HG03095 (cell line): ENCODE results near the gene SEC14L1.
"Not testable (repeated sequence)": the region's sequence is repeated elsewhere in the genome, so short reads cannot be mapped to it uniquely, and the experiment has no call there.

Experiments used
- ATAC-seq: cut with Tn5 transposase; IDR thresholded peaks from one replicate; pipeline ENCODE4 v1.9.1; 2021; ENCODE audit warnings: moderate library complexity; ENCODE audit not compliant: unreplicated experiment

Gene SEC14L1

DNA sequence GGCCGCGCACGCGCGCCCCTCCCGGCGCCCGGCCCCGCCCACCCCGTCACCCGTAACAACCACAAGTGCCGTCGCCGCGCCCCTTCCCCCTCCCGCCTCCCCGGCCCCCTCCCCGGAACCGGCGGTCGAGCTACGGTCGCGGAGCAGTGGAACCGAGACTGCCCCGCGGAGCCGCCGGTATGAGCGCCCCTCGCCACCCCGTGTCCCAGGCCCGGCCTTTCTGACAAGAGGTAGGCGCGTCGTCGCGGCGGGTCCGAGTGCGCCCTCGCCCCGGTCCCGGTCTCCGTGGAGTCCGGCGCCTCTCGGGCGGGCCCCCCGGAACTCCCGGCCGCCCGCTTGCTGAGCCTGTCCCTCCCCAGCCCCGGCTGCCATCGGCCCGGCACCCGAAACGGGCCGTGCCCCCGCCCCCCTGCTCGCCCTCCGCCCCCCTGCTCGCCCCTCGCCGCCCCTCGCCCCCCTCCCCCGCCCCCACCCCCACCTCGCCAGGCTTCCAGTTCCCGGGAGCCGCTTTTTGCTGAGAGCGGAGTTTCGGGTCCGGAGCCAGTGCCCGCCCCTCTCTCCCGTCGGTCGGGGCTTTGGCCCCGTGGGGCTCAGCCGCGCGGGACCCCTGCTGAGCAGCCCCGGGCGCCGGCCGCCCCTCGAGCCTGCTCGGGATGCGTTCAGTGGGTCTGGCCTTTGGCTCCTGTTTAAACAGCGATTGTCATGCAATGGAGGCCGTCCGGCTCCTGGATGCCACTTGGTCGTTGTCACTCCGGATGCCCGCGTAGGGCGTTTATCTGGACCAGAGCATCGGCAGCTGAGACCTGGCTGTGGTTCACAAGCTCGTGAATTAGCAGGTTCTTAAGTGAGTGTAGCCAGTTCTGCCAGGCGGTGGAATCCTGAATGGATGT, at the start of gene SEC14L1:
Gene SEC14L1, plus strand, starts transcription at position 92 of the 890 bp plus-strand sequence. CDS start 2,628 bp downstream, outside the sequence.
- ATAC-seq = peak; percentile 22

DNA sequence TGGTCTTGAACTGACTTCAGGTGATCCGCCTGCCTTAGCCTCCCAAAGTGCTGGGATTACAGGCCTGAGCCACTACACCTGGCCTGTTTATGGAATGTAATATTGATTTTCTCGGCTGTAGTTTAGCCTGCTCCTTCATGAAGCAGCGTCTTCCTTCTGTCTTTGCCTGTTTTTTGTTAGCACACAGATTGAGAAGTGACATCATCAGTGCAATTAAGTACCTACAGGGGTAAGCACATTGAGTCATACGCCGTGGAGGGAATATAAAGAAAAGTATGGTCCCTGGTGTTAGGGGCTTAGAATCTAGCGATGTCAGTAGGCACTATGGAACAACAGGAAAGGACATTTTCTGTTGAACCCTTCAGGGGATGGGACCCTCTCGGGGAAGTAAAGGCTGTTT, 48.7 kb upstream of the SEC14L1 start:
- ATAC-seq = no peak

- ATAC-seq = no peak
Measured at GRCh38 chr17:77095461-77095860, 45.3 kb upstream of the SEC14L1 start.

GRCh38 chr17:77096570-77097214, 44.1 kb upstream of the SEC14L1 start:
- ATAC-seq = no peak

DNA sequence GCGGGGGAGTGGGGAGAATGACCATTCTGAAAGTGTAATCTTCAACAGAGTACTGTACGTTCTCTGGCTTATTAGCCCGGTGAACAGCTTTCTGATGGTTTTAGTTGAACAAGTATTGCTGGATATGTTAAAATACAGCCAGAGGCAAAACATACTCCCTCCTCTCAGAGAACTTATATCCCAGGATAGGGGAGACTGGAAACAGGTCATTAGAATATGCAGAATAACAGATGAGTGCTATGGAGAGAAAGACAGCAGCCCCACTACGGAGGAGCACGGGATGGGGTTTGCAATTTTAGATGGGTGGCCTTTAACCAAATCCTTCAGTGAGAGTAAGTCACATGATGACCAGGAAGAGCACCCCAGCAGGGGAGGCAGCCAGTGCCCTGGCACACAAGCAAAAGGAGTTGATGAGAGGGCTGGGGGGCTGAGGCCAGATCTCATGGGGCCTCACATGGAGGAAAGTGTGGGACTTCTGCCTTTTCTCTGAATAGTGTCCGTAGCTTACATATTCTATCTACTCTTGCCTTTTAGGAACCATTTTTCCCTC, 43.1 kb upstream of the SEC14L1 start:
- ATAC-seq = no peak

DNA sequence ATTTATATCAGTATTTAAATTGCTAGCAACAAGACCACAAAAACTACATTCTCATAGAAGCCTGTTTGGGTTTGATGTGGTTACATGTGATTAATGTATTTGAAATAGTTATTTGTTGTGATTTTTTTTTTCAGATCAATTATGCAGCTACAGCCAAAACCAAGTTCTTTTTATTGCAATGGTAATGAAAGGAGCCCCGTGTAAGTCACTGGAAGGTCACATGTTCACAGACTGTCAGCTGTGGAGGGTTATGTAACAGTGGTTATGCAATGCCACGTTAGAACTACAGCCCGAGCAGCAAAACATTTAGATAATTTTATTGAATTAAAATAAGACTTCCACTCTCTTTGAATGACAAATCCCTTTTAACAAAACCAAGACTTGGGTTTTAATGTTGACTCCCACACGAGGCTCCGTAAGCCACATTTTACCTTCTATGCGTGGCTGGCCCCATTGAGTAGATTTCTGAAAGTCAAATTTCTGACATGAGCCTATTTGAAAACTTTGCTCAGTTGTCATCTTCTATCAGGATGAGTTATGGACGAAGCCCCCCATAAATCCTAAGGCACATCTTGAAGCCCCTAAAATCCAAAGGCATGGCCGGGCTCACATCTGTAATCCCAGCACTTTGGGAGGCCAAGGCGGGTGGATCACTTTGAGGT, 41.8 kb upstream of the SEC14L1 start:
- ATAC-seq = no peak

DNA sequence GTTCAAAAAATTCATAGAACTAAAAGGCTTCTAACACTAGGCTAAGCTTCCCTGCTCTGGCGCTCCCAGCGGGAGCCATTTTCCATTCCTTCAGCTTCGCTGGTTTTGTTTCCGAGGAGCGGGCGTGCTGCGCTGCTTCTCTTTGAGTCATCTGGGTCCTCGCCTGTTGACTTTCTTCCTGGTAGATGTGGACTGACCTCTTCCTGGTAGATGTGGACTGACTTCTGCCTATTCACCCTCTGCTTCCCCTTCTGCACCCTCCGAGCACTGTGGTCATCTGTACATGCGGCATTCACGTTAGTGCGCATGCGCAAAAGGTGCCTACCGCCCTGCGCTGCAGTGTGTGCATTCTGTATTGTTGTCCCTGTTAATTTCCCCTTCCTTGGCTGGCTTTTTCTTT, 40.8 kb upstream of the SEC14L1 start:
- ATAC-seq = no peak

DNA sequence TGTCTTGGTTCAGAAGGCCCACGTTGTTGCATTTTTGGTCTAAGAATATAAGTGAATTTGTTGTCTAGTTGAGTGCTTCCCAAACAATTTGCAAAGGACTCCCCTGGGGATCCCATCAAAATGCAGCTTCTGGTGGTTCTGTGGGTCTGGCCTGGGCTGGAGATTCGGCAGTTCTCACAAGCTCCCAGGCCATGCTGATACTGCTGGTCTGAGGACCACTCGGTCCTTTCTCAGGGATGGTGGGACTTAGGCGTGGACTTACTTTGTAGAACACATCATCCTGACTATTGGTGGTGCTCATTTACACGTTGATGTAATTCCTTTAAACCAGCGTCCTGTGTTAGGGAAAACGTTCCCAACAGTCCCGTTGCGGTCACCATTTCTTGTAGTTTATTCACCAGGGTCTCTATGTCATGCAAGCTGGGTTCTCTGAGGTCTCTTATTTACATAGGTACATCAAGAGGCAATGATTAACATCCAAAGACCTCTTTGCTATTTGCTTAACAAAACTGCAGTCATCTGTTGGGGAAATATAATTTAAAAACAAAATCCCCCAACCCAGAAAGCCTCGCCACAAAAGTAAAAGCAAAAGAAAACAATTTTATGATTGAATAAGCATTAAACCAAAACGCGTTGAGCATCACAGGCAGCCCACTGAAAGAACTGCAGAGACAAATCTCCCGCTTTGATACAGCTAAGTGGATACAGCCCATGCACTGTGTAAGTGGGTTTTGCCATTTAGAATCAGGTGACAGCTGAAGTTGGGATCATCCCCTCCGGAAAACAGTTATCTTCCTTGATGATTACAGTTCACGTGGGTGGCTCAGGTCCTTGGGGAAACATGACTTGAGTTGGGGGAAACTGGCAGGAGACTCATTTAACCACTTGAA, 39.0 kb upstream of the SEC14L1 start:
- ATAC-seq = no peak

DNA sequence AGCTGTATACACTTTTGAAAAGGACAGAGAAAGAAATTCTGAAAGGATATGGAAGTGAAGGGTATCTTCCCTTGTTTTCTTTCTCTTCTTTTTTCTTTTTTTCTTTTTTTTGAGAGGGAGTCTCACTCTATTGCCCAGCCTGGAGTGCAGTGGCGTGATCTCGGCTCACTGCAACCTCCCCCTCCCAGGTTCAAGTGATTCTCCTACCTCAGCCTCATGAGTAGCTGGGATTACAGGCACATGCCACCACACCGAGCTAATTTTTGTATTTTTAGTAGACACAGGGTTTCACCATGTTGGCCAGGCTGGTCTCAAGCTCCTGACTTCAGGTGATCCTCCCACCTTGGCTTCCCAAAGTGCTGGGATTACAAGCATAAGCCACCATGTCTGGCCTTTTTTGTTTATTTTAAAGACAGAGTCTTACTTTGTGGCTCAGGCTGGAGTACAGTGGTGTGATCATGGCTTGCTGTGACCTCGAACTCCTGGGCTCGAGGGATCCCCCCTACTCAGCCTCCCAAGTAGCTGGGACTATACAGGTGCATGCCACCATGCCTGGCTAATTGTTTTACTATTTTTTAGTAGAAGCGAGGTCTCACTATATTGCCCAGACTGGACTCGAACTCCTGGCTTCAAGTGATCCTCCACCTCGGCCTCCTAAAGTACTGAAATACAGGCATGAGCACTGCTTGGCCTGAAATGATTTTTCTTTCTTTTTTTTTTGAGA, 38.2 kb upstream of the SEC14L1 start:
- not testable (repeated sequence) for ATAC-seq

- ATAC-seq = no peak
Measured at GRCh38 chr17:77105706-77106105, 35.1 kb upstream of the SEC14L1 start.

DNA sequence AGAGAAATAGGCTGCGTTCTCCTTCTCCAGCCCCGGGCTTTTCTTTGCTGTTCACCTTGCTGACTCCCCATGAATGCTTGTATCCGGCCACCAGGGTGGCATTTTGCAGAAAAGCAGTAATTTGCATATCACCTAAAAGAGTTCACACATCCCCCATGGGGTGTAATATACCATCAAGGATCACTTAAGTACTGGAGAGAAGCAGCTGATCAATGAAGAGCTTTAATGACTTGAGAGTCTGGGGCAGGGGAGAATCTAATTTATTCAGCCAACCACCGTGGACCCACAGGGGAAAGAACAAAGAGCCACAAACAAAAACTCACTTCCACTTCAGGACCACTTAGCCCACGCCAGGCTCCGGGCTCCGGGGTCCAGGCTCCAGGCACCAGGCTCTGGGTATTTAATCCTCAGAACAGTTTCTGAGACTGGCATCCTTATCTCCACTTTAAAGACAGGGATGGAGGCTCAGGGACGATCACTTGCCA, 33.9 kb upstream of the SEC14L1 start:
- ATAC-seq = no peak

DNA sequence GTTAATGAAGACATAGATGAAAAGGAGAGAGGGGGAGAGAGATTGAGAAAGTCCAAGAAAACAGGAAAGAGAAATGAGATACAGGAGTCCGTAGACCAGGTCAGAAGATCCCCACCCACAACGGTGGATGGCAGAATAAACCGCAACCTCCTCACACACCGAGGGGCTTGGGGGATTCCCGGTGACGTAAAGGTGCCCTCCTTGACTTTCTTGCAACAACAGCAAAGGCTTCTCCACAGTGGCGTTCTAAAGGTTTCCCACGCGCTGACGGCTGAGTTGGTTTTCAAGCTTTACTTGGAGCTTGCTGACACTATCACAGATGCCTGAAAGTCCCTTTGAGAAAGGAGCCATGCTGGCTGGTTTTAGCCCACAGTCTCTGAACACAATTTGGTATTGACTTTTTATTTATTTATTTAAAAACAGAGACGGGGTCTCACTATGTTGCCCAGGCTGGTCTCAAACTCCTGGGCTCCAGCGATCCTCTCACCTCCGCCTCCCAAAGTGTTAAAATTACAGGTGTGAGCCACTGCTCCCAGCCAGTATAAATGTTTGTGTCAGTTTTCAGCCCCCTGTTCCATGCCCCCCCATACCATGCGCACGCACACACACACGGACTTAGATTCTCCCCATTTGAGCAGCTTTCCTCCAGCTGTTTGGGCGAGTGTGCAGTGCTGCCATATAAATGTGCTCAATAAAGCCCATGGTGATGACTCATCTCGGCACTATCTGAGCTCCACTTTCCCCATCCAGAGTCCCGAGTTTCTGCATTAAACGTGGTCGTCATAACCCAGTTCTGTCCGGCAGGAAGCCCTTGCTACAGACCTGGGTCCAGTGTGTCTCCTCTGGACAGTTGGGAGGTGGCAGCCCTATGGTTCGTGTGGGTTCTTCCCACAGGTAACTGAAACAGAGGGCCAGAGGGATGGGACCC, 33.0 kb upstream of the SEC14L1 start:
- no peak for ATAC-seq

DNA sequence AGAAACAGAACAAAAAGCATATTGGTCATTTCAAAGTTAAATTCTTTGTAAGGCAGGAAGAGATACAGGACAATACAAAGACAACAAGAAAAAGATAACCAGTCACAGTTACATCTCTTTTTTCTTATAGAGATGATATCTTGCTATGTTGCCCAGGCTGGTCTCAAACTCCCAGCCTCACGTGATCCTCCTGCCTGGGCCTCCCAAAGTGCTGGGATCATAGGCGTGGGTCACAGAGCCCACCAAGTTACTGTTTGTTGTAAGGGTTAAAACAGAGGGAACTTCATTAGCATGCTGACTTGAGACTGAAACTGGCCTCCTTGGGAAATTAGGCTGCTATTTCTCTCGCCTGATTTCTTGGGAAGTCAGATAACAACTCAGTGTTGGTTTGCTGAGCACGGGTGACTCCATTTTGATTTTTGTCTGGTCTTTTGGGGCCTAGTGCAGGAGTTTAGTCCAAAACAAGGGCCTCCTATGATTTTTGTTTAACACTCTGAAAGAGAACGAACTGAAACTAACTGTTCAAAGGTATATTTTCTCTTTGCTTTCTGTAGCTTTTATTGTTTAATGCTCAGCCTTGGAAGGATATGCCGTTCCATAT, 31.5 kb upstream of the SEC14L1 start:
- no peak for ATAC-seq

DNA sequence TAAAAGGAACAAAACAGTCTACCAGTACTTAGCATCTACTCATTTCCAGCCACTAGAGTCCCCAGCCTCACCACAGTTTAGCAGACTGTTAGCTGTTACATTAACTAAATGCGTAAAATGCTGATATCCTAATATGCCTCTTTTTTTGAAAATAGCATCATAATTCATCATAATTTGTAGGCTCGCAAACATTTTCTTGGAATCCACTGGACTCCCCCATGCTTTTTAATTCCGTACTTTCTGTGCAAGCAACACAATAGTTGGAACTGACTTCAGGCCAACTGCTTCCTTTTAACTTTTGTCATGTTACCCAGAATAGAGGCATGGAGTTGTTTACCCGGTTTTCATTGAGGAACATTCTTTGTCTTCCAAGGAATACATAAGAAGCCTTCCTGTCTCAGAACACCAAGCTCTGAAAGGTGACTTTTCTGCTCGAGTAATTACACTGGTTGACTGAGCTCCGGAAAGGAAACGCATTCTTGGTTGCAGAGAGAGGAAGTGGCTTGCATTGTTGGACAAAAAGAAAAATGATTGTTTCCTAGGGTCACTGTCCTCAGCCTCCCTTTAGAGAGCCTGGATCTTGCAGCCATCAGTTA, 30.9 kb upstream of the SEC14L1 start:
- ATAC-seq = no peak

DNA sequence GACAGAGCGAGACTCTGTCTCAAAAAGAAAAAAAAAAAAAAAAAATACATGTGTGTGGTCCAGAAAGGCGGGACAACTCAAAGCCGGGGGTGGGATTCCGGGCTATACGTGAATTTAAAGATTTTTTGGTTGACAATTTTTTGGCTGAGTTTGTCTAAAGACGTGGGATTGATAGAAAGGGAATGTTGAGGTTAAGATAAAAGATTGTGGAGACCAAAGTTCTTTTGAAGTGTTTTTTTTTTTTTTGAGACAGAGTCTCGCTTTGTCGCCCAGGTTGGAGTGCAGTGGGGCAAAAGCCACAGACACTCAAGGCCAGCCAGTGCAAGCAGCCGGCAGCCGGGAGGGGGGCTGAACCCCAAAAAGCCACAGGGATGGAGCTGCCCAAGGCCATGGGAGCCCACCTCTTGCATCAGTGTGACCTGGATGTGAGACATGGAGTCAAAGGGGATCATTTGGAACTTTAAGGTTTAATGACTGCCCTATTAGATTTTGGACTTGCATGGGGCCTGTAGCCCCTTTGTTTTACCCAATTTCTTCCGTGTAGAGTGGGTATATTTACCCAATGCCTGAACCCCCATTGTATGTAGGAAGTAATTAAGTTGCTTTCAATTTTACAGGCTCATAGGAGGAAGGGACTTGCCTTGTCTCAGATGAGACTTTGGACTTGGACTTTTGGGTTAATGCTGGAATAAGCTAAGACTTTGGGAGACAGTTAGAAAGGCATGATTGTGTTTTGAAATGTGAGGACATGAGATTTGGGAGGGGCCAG, 29.4 kb upstream of the SEC14L1 start:
- ATAC-seq = not testable (repeated sequence)

- ATAC-seq = no peak
Measured at GRCh38 chr17:77111934-77112296, 28.9 kb upstream of the SEC14L1 start.

GRCh38 chr17:77115510-77115909, 25.3 kb upstream of the SEC14L1 start:
- ATAC-seq = no peak
